ENCODE measurements around the gene ADCK1. TPM values are rescaled to one million over a fixed set of nuclear protein-coding genes. Genes with fewer than 3 reads are reported as not detected.
"Not testable (repeated sequence)": the region's sequence is repeated elsewhere in the genome, so short reads cannot be mapped to it uniquely, and the experiment has no call there.

ADCK1 gene
- polyA plus RNA-seq, 3 donors from 2014 or later = 3.8 to 14.7 (median 8.7) TPM

DNA sequence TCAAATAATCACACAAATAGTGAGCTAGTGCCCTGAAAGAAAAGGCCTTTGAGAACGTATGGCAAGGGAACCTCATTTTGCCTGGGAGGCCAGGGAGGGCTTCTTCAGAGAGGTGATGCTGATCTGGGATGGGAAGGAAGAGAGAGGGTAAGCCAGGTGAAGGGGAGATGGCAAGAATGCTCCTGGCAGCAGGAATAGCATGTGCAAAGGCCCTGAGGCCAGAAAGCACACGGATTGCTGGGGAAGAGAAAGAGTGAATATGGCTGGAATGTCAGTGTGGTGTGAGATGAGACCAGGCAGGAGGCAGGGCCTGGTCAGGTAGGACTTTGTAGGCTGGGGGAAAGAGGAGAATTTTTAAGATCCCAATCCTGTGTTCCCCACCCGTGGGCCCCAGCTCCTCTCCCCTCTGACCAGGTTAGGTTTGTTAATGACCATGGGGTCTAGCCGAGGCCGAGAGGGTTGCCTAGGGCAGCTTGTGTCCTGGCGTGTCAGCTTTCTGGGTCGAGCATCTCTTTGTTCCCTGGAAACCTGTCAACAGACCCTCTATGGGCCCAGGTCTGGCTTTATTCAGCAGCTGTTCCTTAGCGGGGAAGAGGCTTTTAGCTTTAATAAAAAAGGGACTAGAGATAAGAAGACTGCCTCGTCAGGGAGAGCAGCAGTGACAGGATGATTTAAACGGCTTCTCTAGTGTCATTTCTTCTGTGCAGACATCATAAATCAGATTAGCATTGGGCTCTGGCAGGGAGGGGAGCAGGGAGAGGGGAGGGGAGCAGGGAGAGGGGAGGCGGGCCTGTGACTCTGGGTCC lies 123.4 kb downstream of the ADCK1 start:
- H3K27ac Mint-ChIP-seq = no peak overlapping the region
- H3K36me3 Mint-ChIP-seq = peaks cover 5 to 10% (median 7%) of the 10 kb centered on the region in 3 donors
- H3K9me3 Mint-ChIP-seq = peaks cover 0 to 1% (median 0%) of the 10 kb centered on the region in 6 donors
- H3K4me3 Mint-ChIP-seq = no peak overlapping the region
- no peak for DNase-seq
- H3K27me3 Mint-ChIP-seq (ENCODE audit: low read depth in 3 of 3) = peaks cover 0 to 2% (median 2%) of the 10 kb centered on the region in 3 donors
- H3K4me1 Mint-ChIP-seq = peaks cover under 1% of the 10 kb centered on the region in 2 donors

DNA sequence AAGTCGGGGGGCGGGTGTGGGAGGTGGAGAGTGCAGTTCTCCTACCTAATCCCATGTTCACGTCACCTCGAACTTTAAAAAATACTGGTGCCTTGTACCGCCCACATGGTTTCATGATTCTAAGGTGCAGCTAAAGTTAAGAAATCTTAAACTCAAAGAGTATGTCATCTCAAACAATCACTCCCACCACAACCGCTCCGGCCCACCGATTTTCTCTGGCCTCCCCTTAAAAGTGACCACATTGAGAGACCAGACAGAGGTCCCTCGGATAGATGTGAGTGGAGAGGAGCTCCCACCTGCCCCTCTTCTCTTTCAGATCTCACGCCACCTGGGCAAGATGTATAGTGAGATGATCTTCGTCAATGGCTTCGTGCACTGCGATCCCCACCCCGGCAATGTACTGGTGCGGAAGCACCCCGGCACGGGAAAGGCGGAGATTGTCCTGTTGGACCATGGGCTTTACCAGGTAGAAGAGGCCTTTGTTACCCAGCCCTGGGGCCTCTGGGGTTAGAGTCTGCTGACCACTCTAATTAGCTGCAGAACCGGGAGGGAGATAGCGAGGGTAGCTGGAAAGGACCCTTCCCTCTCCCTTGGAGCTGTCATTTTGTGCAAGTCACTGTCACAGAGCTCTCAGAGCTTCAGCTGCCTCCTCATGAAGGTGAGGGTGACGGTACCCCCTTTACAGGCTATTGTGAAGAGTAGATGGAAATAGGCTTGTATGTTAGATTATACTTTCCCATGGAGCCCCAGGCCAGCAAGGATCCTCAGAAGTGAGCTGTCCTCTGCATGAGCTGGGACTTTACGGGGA lies 124.4 kb downstream of the ADCK1 start:
- DNase-seq = no peak
- Mint-ChIP-seq H3K27me3 (ENCODE audit: low read depth in 3 of 3) (peaks cover 0 to 2% (median 2%) of the 10 kb centered on the region in 3 donors), H3K9me3 (peaks cover 0 to 1% (median 0%) of the 10 kb centered on the region in 6 donors), H3K4me3 (no peak overlapping the region), H3K36me3 (peaks cover 7 to 15% (median 9%) of the 10 kb centered on the region in 3 donors), H3K27ac (no peak overlapping the region), H3K4me1 (no peaks in the 10 kb centered on the region)

DNA sequence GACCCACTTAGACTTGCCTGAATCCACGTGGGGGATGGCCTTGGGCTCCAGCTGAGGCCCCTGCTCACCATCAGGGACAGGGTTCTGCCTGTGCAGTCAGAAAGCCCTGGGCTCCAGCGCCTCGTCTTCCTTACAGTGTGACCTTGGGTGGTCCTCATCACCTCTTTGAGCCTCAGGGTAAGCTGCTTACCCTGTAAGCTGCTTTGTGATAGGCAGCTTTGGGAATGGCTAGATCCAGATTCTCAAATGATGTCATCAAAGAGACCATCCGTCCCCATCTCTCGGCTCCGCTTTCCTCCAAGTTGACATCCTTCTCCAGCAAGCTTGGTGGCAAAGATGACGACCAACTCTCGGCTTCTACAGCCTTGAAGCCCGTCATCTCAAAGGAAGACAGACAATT lies 127.0 kb downstream of the ADCK1 start:
- Mint-ChIP-seq H3K4me1 (no peaks in the 10 kb centered on the region), H3K27me3 (ENCODE audit: low read depth in 3 of 3) (peaks cover 0 to 2% (median 0%) of the 10 kb centered on the region in 3 donors), H3K36me3 (peaks cover 7 to 27% (median 12%) of the 10 kb centered on the region in 3 donors), H3K9me3 (peaks cover 0 to 2% (median 0%) of the 10 kb centered on the region in 6 donors), H3K4me3 (no peak overlapping the region), H3K27ac (no peak overlapping the region)
- no peak for DNase-seq

DNA sequence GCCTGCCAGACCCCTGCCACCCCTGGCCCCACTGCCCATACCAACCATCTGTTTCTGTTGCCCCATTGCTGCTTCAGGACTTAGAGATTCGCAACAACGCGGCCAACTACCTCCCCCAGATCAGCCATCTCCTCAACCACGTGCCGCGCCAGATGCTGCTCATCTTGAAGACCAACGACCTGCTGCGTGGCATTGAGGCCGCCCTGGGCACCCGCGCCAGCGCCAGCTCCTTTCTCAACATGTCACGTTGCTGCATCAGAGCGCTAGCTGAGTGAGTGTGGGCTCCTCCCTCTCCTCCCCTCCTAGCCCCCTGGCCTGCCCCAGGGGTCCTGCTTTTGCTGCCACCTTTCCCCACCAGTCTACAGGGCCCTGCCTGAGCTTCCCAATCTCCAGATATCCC lies 131.5 kb downstream of the ADCK1 start:
- Mint-ChIP-seq H3K4me1 (peaks cover 9 to 17% of the 10 kb centered on the region in 2 donors), H3K36me3 (peaks cover 37 to 64% (median 55%) of the 10 kb centered on the region in 3 donors), H3K27ac (no peak overlapping the region), H3K27me3 (ENCODE audit: low read depth in 3 of 3) (no peaks in the 10 kb centered on the region), H3K4me3 (no peak overlapping the region), H3K9me3 (peaks cover 1 to 11% (median 4%) of the 10 kb centered on the region in 6 donors)
- DNase-seq = no peak

DNA sequence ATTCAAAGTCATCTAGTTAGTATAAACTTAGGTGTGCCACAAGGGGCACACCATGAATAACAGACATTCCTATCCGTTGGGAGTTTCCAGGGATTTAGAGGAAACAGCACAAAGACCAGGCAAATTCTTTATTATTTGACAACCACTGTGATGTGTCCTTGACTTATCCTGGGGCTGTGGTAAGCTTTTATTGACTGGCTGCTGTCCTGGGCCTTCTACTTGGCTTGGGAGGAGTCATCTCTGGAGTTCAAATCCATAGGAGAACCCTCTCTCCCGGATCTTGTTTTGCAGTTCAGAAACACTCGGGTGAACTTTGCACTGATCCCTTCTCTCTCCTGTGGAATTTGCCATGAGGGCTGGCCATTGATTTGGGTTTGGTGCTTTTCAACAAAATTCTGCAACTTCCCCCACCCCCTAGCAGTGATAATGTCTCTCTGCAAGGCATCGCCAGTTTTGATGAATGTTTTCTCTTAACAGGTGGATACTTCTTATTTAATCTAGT lies 136.3 kb downstream of the ADCK1 start:
- H3K27ac Mint-ChIP-seq = no peak overlapping the region
- peaks cover 40 to 56% (median 53%) of the 10 kb centered on the region in 3 donors for H3K36me3 Mint-ChIP-seq
- H3K4me3 Mint-ChIP-seq = no peak overlapping the region
- no peaks in the 10 kb centered on the region for H3K27me3 Mint-ChIP-seq (ENCODE audit: low read depth in 3 of 3)
- no peak for DNase-seq
- peaks cover 9 to 17% of the 10 kb centered on the region in 2 donors for H3K4me1 Mint-ChIP-seq
- peaks cover 3 to 11% (median 7%) of the 10 kb centered on the region in 6 donors for H3K9me3 Mint-ChIP-seq

DNA sequence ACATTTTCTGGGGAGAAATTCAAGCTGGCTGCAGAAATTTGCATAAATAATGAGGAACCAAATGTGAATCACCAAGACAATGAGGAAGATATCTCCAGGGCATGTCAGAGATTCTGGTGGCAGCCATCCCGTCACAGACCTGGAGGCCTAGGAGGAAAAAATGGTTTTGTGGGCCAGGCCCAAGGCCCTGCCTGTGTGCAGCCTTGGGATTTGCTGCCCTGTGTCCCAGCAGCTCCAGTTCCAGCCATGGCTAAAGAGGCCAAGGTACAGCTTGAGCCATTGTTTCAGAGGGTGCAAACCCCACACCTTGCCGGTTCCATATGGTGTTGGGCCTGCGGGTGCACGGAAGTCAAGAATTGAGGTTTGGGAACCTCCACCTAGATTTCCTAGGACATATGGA lies 147.5 kb downstream of the ADCK1 start:
- H3K4me1 Mint-ChIP-seq = no peaks in the 10 kb centered on the region
- no peaks in the 10 kb centered on the region for H3K36me3 Mint-ChIP-seq
- H3K27me3 Mint-ChIP-seq (ENCODE audit: low read depth in 3 of 3) = peaks cover 0 to 5% (median 0%) of the 10 kb centered on the region in 3 donors
- H3K9me3 Mint-ChIP-seq = peaks cover 0 to 4% (median 0%) of the 10 kb centered on the region in 6 donors
- no peak for DNase-seq
- H3K27ac Mint-ChIP-seq = no peak overlapping the region
- no peak overlapping the region for H3K4me3 Mint-ChIP-seq

DNA sequence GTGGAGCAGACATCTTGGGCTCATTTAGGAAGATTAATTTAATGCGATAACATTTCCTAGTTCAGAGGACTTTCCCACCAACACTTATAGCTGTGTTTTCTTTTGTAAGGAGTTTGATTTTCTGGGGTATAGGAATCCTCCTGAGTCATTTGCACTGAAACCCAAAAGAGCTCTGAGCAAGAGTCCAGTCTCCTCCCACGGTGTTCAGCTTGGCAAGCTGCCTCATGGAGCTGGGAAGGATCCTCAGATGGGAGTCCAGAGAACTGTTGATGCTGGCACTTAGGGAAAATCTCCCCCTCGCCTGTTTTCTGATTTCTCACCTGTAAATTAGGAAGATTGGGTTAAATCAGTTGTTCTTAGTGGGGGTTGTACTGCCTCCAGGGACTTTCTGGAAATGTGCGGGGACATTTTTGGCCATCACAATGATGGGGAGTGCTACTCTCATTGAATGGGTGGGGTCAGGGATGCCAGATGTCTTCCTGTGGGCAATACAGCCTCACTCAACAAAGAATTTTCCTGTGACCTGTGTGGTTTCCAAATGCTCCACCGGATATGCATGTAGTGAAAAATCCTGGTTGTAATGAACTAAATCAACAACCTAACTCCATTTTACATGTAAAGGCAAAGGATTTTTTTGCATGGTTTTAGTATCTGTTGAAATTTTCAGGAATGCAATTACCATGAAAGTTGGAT lies 150.6 kb downstream of the ADCK1 start:
- DNase-seq = no peak

DNA sequence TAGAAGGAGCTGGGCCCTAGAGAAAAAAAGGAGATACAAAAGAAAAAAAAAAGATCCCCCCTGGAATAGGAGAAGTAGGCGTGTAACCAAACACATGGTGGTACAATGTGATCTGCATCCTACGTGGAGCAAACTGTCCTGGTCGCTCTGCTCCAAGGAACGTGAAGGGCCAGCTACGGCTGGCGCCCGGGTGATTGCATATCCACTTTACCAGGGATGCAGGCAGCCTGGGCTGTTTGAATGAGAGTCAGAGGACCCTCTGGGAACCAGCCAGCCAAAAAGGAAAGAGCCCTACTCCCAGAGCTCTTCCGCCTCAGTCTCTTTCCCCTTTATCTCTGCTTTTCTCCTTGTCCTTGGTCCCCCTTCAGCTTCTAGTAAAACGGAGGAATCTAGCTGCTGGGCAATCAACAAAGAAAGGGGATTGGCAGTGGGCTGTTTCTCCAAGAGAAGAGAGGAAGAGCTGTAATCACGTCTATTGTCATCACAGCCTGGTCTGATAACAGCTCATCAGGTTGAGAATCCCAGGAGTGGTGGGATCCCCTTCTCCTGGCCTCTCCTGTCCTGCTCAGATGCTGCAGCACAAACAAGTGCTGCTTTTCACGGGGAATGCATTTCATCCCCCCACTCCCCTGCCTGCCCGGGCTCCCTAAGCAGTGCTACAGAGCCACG lies 156.0 kb downstream of the ADCK1 start:
- Mint-ChIP-seq H3K27ac (no peak overlapping the region), H3K4me1 (no peaks in the 10 kb centered on the region), H3K9me3 (no peaks in the 10 kb centered on the region), H3K36me3 (no peaks in the 10 kb centered on the region), H3K4me3 (no peak overlapping the region), H3K27me3 (ENCODE audit: low read depth in 3 of 3) (peaks cover 1 to 6% (median 4%) of the 10 kb centered on the region in 3 donors)
- DNase-seq = no peak

More for the DNA sequence above, 150.6 kb downstream of the ADCK1 start:
- H3K4me1 Mint-ChIP-seq = no peaks in the 10 kb centered on the region
- H3K27ac Mint-ChIP-seq = no peak overlapping the region
- H3K27me3 Mint-ChIP-seq (ENCODE audit: low read depth in 3 of 3) = peaks cover 0 to 2% (median 0%) of the 10 kb centered on the region in 3 donors
- no peaks in the 10 kb centered on the region for H3K36me3 Mint-ChIP-seq
- H3K9me3 Mint-ChIP-seq = peaks cover 0 to 4% (median 0%) of the 10 kb centered on the region in 6 donors
- no peak overlapping the region for H3K4me3 Mint-ChIP-seq

DNA sequence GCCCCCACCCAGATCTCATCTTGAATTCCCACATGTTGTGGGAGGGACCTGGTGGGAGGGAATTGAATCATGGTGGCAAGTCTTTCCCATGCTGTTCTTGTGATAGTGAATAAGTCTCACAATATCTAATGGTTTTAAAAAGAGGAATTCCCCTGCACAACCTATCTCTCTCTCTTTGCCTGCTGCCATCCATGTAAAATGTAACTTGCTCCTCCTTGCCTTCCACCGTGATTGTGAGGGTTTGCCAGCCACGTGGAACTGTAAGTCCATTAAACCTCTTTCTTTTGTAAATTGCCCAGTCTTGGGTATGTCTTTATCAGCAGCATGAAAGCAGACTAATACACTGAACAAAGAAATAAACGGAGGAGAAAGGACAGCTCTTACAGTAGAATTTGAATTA lies 159.8 kb downstream of the ADCK1 start:
- not testable (repeated sequence) for H3K36me3 Mint-ChIP-seq; H3K4me1 Mint-ChIP-seq; H3K9me3 Mint-ChIP-seq; H3K27me3 Mint-ChIP-seq (ENCODE audit: low read depth in 3 of 3); H3K27ac Mint-ChIP-seq; H3K4me3 Mint-ChIP-seq; DNase-seq

DNA sequence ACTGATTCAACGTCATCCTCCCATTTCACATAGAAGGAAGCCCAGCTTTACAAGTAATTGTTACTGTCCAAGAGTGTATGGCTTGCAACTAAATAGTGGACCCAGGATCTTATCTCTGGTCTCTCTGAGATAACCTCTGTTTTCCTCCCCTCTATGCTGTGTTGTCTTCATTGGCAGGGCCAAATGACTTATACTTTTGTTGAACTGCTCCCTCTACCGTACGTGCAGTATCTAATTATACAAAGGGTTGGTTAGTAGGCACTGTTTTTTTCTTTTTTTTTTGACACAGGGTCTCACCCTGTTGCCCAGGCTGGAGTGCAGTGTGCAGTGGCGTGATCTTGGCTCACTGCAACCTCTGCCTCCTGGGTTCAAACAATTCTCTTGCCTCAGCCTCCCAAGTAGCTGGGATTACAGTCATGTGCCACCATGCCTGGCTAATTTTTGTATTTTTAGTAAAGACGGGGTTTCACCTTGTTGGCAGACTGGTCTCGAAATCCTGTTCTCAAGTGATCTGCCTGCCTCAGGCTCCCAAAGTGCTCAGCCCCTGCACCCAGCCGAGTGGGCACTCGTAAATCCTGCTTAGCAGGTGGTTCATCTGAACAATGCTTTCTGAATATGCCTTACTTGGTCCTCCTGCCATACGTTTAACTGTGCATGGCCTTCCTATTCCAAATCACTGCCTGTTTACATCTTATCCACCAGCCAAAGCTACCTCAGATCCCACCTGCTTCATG lies 162.1 kb downstream of the ADCK1 start:
- no peaks in the 10 kb centered on the region for H3K9me3 Mint-ChIP-seq
- H3K4me1 Mint-ChIP-seq = no peaks in the 10 kb centered on the region
- H3K27ac Mint-ChIP-seq = no peak overlapping the region
- H3K36me3 Mint-ChIP-seq = no peaks in the 10 kb centered on the region
- no peak for DNase-seq
- H3K4me3 Mint-ChIP-seq = no peak overlapping the region
- H3K27me3 Mint-ChIP-seq (ENCODE audit: low read depth in 3 of 3) = peaks cover 2 to 12% (median 12%) of the 10 kb centered on the region in 3 donors

DNA sequence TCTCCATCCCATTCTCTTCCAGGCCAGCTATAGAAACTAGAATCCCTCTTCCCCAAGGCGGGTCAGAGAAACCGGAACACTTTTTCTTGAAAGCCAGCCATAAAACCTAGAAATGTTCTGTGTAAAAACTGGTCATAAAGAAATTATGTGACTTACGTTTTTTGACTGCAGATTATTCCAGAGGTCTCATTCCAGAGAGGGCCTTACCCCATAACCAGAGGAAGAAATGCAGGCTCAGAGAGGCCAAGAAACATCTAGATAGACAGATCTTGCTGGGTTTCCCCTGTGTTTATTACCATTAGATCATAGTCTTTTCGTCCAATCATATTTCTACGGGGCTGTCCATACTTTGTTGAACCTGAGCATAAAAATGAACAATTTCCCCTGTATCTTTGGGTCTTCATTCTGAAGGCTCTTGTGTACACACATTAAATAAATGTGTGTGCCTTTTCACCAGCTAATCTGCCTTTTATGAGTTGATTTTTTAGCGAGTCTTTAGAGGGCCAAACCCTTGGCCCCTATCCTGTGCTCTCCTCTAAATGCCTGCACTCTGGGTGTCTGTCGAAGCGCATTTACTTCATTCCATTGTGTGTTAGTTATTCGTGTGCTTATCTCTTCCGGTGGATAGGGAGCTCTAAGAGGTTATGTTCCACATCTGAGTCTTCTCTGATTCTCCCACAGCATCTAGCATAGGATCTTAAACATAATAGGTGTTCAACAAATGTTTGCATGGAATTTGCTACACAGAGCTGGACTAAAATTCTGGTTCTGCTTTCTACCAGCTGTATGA lies 163.0 kb downstream of the ADCK1 start:
- no peaks in the 10 kb centered on the region for H3K4me1 Mint-ChIP-seq
- H3K27me3 Mint-ChIP-seq (ENCODE audit: low read depth in 3 of 3) = peaks cover 5 to 17% (median 12%) of the 10 kb centered on the region in 3 donors
- no peaks in the 10 kb centered on the region for H3K36me3 Mint-ChIP-seq
- no peaks in the 10 kb centered on the region for H3K9me3 Mint-ChIP-seq
- DNase-seq = no peak
- H3K4me3 Mint-ChIP-seq = no peak overlapping the region
- no peak overlapping the region for H3K27ac Mint-ChIP-seq

DNA sequence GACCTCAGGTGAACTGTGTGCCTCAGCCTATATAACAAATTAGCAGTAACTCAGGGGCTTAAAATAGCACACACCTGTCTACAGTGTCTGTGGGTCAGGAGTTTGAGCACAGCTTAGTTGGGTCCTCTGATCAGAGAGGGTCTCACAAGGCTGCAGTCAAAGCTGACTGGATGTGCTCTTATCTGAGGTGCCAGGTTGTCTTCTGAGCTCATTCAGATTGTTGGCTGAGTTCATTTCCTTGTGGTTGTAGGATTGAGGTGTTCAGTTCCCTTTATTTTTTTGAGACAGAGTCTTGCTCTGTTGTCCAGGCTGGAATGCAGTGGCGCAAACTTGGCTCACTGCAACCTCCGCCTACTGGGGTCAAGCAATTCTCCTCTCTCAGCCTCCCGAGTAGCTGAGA lies 164.7 kb downstream of the ADCK1 start:
- DNase-seq = no peak
- H3K4me3 Mint-ChIP-seq = no peak overlapping the region
- H3K36me3 Mint-ChIP-seq = no peaks in the 10 kb centered on the region
- no peak overlapping the region for H3K27ac Mint-ChIP-seq
- no peaks in the 10 kb centered on the region for H3K4me1 Mint-ChIP-seq
- no peaks in the 10 kb centered on the region for H3K9me3 Mint-ChIP-seq
- peaks cover 7 to 14% (median 10%) of the 10 kb centered on the region in 3 donors for H3K27me3 Mint-ChIP-seq (ENCODE audit: low read depth in 3 of 3)
